ENCODE data around the gene TUSC2. TPM values are rescaled to one million over a fixed set of nuclear protein-coding genes. Genes with fewer than 3 reads are reported as not detected.

Gene TUSC2
- total RNA-seq, 3 donors from 2014 or later (not counting 1 experiment from before 2014, with no cell fraction given) = 18.4 to 23.4 (median 21.3) TPM

DNA sequence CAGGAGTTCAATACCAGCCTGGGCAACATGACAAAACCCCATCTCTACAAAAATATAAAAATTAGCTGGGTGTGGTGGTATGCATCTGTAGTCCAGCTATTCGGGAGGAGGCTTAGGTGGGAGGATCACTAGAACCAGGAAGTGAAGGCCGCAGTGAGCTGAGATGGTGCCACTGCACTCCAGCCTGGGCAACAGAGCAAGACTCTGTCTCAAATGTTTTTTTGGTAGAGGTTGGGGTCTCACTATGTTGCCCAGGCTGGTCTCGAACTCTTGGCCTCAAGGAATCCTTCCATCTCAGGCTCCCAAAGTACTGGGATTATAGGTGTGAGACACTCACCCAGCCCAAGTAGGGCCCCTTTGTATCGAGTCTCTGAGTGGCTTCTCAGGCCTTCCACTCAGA is 33.9 kb downstream of the TUSC2 start:
- H3K4me3 Mint-ChIP-seq = no peak overlapping the region
- Histone ChIP-seq H3K4me1 (ENCODE audit: control insufficient read depth, insufficient read depth, low read length) (peaks cover 32% of the 10 kb centered on the region), H3K4me3 (ENCODE audit: low read length) (no peak overlapping the region), H3K36me3 (ENCODE audit: control insufficient read depth, insufficient read depth, low read length) (peaks cover 9% of the 10 kb centered on the region), H3K9me3 (ENCODE audit: control insufficient read depth, insufficient read depth, low read length) (no peaks in the 10 kb centered on the region), H3K27ac (ENCODE audit: low read length) (no peak overlapping the region), H3K27me3 (ENCODE audit: control insufficient read depth, insufficient read depth, low read length) (no peaks in the 10 kb centered on the region)
- DNase-seq (no peak), ATAC-seq (no peak)
- TF ChIP-seq, protein P1, sequence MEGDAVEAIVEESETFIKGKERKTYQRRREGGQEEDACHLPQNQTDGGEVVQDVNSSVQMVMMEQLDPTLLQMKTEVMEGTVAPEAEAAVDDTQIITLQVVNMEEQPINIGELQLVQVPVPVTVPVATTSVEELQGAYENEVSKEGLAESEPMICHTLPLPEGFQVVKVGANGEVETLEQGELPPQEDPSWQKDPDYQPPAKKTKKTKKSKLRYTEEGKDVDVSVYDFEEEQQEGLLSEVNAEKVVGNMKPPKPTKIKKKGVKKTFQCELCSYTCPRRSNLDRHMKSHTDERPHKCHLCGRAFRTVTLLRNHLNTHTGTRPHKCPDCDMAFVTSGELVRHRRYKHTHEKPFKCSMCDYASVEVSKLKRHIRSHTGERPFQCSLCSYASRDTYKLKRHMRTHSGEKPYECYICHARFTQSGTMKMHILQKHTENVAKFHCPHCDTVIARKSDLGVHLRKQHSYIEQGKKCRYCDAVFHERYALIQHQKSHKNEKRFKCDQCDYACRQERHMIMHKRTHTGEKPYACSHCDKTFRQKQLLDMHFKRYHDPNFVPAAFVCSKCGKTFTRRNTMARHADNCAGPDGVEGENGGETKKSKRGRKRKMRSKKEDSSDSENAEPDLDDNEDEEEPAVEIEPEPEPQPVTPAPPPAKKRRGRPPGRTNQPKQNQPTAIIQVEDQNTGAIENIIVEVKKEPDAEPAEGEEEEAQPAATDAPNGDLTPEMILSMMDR (IDR thresholded peaks at IDR 0.05) = no peak
- no peaks in the 10 kb centered on the region for H3K9me3 Mint-ChIP-seq
- intact Hi-C loops (cut with micrococcal nuclease) = no loop called here
- H3K4me1 Mint-ChIP-seq = peaks cover 18 to 31% of the 10 kb centered on the region in 2 donors
- no peak overlapping the region for H3K27ac Mint-ChIP-seq
- WGBS (ENCODE audit: insufficient coverage) = 89% methylated on average over 4 of the region's 4 CpGs
- no peaks in the 10 kb centered on the region for H3K36me3 Mint-ChIP-seq
- H3K27me3 Mint-ChIP-seq (ENCODE audit: low read depth in 2 of 2) = no peaks in the 10 kb centered on the region

DNA sequence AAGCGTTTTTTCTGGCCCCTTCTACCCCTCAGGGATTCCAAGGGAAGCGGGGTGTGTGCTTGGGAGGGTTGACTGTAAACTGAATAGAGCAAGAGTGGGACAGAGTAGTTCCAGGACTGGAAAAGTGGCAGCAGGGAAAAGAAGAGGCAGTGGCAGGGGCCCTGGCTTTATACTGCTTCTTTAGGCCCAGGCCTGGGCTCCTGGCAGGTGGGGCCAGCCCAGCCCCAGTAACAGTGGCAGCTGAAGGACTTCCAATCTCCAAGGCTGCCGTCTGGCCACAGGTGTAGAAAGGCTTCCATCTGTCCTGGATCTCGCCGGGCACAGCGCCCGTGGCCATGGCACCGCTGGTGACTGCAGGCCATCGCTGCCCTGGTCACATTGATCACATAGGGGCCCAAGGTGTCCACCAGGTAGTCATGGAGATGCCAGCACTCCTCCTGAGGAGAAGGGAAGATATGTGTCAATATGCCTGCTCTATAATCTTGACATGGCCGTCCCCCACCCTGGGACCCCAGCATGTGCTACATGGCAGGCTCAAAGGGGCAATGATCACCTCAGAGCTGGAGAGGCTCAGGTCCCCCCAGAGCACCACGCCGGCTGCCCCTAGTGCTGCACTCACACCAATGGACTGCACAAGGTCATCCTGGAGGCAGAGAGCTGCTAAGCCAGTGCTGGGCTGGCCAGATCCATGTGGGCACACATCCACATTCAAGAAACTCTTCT is 34.8 kb downstream of the TUSC2 start:
- DNase-seq (no peak), ATAC-seq (no peak)
- H3K4me1 Mint-ChIP-seq = peaks cover 15 to 23% of the 10 kb centered on the region in 2 donors
- peak overlapping the region; percentile 93 to 96 for H3K27ac Mint-ChIP-seq
- H3K36me3 Mint-ChIP-seq = no peaks in the 10 kb centered on the region
- intact Hi-C loops (cut with micrococcal nuclease) = loop anchor here (2.0 kb wide), 1 partner anchor 66 kb away; the partner anchor contains the start of gene TMEM115
- TF ChIP-seq, protein P1 (IDR thresholded peaks at IDR 0.05) = no peak
- Histone ChIP-seq H3K9me3 (ENCODE audit: control insufficient read depth, insufficient read depth, low read length) (no peaks in the 10 kb centered on the region), H3K36me3 (ENCODE audit: control insufficient read depth, insufficient read depth, low read length) (peaks cover 16% of the 10 kb centered on the region), H3K4me1 (ENCODE audit: control insufficient read depth, insufficient read depth, low read length) (peaks cover 24% of the 10 kb centered on the region), H3K27ac (ENCODE audit: low read length) (peak overlapping the region; percentile 57), H3K27me3 (ENCODE audit: control insufficient read depth, insufficient read depth, low read length) (no peaks in the 10 kb centered on the region), H3K4me3 (ENCODE audit: low read length) (no peak overlapping the region)
- H3K4me3 Mint-ChIP-seq = peak overlapping the region; percentile 91
- H3K27me3 Mint-ChIP-seq (ENCODE audit: low read depth in 2 of 2) = no peaks in the 10 kb centered on the region
- 87% methylated on average over 12 of the region's 12 CpGs for WGBS (ENCODE audit: insufficient coverage)
- no peaks in the 10 kb centered on the region for H3K9me3 Mint-ChIP-seq

DNA sequence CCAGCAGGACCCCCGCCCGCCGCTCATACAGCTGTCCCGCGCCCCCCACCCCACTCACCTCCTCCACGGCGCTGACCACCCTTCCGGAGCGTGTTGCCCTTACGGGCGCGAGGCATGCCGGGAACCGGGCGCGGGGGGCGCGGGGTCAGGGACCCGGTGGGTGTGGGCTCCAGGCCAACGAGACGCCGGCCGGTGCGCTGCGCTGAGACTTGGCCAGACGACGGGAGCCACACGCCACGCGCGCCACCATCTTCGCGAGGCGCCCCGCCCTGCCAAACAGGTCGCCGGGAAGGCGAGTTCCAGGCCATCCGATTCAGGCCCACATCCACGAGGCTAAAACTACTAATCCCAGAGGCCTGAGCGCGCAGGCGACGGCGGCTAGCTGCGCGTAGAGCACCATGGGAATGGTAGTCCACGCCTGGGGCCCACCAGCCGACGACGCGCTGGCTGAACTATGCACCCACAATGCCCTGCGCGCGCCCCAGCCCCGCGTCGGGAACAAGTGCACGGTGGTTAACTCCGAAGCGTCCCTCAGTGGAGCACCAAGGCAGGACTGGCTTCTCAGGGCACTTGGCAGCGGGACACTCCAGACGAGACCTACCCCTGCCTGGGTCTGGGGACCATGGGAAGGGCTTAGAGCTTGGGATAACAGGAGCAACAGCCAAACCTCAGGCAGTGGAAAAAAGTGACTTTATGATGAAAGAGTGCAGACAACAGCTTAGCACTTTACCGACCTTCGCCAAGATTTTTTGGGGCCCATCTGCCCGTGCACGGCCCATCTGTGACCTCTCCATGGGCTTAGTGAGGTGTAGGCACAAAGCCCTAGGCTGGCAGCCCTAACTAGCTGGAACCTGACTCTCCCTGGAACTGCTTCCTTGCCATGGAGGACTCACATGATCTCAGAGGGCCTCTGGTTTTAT is 35.6 kb downstream of the TUSC2 start, which contains the start of gene IFRD2:
Gene IFRD2, minus strand, starts transcription at position 271 of the 920 bp plus-strand sequence. Its CDS starts 155 bp downstream, at position 116.
- H3K4me1 Mint-ChIP-seq = peaks cover 15 to 18% of the 10 kb centered on the region in 2 donors
- peak within 1 kb of the TSS; percentile 62 for H3K4me3 ChIP-seq (ENCODE audit: low read length)
- no peaks in the 10 kb centered on the region for H3K36me3 Mint-ChIP-seq
- H3K4me3 Mint-ChIP-seq = peak within 1 kb of the TSS; percentile 91
- TF ChIP-seq, protein P1 (IDR thresholded peaks at IDR 0.05) = no peak
- WGBS (ENCODE audit: insufficient coverage) = 2% methylated on average over 67 of the region's 67 CpGs
- no peaks in the 10 kb centered on the region for H3K27me3 ChIP-seq (ENCODE audit: control insufficient read depth, insufficient read depth, low read length)
- intact Hi-C loops (cut with micrococcal nuclease) = loop anchor here (1.0 to 2.0 kb wide), 2 partner anchors 32 to 66 kb away; partner anchors contain the start of gene TMEM115
- peak within 1 kb of the TSS; percentile 93 to 96 for H3K27ac Mint-ChIP-seq
- ATAC-seq = peak; percentile 98 to 99 (median 98)
- H3K36me3 ChIP-seq (ENCODE audit: control insufficient read depth, insufficient read depth, low read length) = peaks cover 23% of the 10 kb centered on the region
- DNase-seq = peak; percentile 90 to 98
- H3K4me1 ChIP-seq (ENCODE audit: control insufficient read depth, insufficient read depth, low read length) = peaks cover 18% of the 10 kb centered on the region
- peak within 1 kb of the TSS; percentile 57 for H3K27ac ChIP-seq (ENCODE audit: low read length)
- no peaks in the 10 kb centered on the region for H3K9me3 Mint-ChIP-seq
- H3K9me3 ChIP-seq (ENCODE audit: control insufficient read depth, insufficient read depth, low read length) = no peaks in the 10 kb centered on the region
- H3K27me3 Mint-ChIP-seq (ENCODE audit: low read depth in 2 of 2) = no peaks in the 10 kb centered on the region

All from natural killer cell (primary cell).